ENCODE data around the gene C3orf85.

The C3orf85 gene

GRCh38 chr3:109112946-109113760, 23.4 kb upstream of the C3orf85 start:
- DNase-seq (ENCODE audit: low read depth), result no peak
- no peak for TF ChIP-seq CTCF (IDR thresholded peaks at IDR 0.05; ENCODE audit: insufficient read depth, low read depth, low read length, missing control alignments)
- H3K4me3 ChIP-seq (ENCODE audit: low read depth, low read length), result no peak overlapping the region

GRCh38 chr3:109114746-109115145, 21.8 kb upstream of the C3orf85 start:
- no peak for TF ChIP-seq CTCF (IDR thresholded peaks at IDR 0.05; ENCODE audit: insufficient read depth, low read depth, low read length, missing control alignments)
- DNase-seq (ENCODE audit: low read depth), result no peak
- no peak overlapping the region for H3K4me3 ChIP-seq (ENCODE audit: low read depth, low read length)

GRCh38 chr3:109115451-109115850, 21.1 kb upstream of the C3orf85 start:
- no peak for TF ChIP-seq CTCF (IDR thresholded peaks at IDR 0.05; ENCODE audit: insufficient read depth, low read depth, low read length, missing control alignments)
- H3K4me3 ChIP-seq (ENCODE audit: low read depth, low read length), result no peak overlapping the region
- DNase-seq (ENCODE audit: low read depth), result no peak

GRCh38 chr3:109116031-109116430, 20.5 kb upstream of the C3orf85 start:
- no peak for TF ChIP-seq CTCF (IDR thresholded peaks at IDR 0.05; ENCODE audit: insufficient read depth, low read depth, low read length, missing control alignments)
- no peak for DNase-seq (ENCODE audit: low read depth)
- H3K4me3 ChIP-seq (ENCODE audit: low read depth, low read length), result no peak overlapping the region

GRCh38 chr3:109117939-109118338, 18.6 kb upstream of the C3orf85 start, which contains the start of gene MORC1:
MORC1 (minus strand) TSS chr3:109118134; CDS start chr3:109118059, 75 bp downstream.
- no peak within 1 kb of the TSS for H3K4me3 ChIP-seq (ENCODE audit: low read depth, low read length)
- DNase-seq (ENCODE audit: low read depth), result no peak
- no peak for TF ChIP-seq CTCF (IDR thresholded peaks at IDR 0.05; ENCODE audit: insufficient read depth, low read depth, low read length, missing control alignments)

- no peak for TF ChIP-seq CTCF (IDR thresholded peaks at IDR 0.05; ENCODE audit: insufficient read depth, low read depth, low read length, missing control alignments)
- H3K4me3 ChIP-seq (ENCODE audit: low read depth, low read length), result no peak overlapping the region
- DNase-seq (ENCODE audit: low read depth), result no peak
Observed at GRCh38 chr3:109118584-109118983, 17.9 kb upstream of the C3orf85 start.

- H3K4me3 ChIP-seq (ENCODE audit: low read depth, low read length), result no peak overlapping the region
- DNase-seq (ENCODE audit: low read depth), result no peak
- TF ChIP-seq CTCF (IDR thresholded peaks at IDR 0.05; ENCODE audit: insufficient read depth, low read depth, low read length, missing control alignments), result no peak
Observed at GRCh38 chr3:109122690-109123089, 13.8 kb upstream of the C3orf85 start.

Measured in GM12865 (cell line).